Measurements from ENCODE around the gene SORCS2.

SORCS2 gene

DNA sequence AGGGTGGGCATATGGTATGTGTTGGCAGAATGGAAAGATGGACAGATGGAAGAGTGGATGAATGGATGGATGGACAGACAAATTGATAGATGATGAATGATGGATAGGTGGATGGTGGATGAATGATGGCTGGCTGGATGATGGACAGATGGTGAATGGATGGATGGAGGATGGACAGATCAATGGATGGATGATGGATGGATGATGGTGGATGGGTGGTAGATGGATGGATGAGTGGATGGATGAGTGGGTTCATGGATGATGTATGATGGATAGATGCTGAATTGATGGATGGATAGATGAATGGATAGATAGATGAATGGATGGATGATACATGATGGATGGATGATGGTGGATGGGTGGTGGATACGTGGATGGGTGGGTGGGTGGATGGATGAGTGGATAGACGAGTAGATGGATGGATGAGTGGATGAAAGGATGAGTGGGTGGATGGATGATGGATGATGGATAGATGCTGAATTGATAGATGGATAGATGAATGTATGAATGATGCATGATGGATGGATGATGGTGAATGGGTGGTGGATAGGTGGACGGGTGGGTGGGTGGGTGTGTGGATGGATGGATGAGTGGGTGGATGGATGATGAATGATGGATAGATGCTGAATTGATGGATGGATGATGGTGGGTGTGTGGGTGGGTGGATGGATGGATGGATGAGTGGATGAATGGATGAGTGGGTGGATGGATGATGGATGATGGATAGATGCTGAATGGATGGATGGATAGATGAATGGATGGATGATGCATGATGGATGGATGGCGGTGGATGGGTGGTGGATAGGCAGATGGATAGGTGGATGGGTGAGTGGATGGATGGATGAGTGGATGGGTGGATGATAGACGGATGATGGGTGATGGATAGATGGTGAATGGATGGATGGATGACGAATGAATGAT, 497.7 kb downstream of the SORCS2 start:
- H3K4me1 ChIP-seq (ENCODE audit: control insufficient read depth, insufficient read depth, low read length), result no peaks in the 10 kb centered on the region
- H3K4me3 ChIP-seq (ENCODE audit: low read length in 2 of 2), result no peak overlapping the region
- H3K36me3 ChIP-seq (ENCODE audit: control insufficient read depth in 2 of 2, insufficient read depth in 2 of 2, low read length in 2 of 2), result no peaks in the 10 kb centered on the region
- no peaks in the 10 kb centered on the region for H3K27me3 ChIP-seq (ENCODE audit: control insufficient read depth in 1 of 2, insufficient read depth in 2 of 2, low read length in 2 of 2)
- no peak overlapping the region for H3K27ac ChIP-seq (ENCODE audit: low read length)
- H3K9me3 ChIP-seq (ENCODE audit: control insufficient read depth in 2 of 2, low read length in 2 of 2), result no peaks in the 10 kb centered on the region
- H3K9ac ChIP-seq (ENCODE audit: low read length in 2 of 2), result no peak overlapping the region

DNA sequence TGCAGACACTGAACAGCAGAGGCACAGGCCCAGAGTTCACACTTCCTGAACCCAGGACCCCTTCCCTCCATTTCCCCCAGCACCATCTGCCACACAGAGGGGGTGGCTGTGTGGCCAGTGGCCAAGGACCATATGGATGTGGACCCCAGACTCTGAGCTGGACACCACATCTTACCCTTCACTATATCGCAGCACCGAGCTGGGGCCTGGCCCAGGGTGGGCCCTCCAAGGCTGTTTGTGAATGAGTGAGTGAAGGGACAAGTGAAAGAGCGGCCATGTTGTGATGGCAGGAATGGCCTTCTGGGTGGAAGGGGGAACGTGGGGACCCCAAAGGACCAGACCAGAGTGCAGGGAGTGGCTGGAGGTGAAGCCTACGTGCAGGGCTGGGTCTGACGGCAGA, 498.7 kb downstream of the SORCS2 start:
- H3K27me3 ChIP-seq (ENCODE audit: control insufficient read depth in 1 of 2, insufficient read depth in 2 of 2, low read length in 2 of 2), result no peaks in the 10 kb centered on the region
- H3K9me3 ChIP-seq (ENCODE audit: control insufficient read depth in 2 of 2, low read length in 2 of 2), result no peaks in the 10 kb centered on the region
- H3K27ac ChIP-seq (ENCODE audit: low read length), result no peak overlapping the region
- H3K4me3 ChIP-seq (ENCODE audit: low read length in 2 of 2), result no peak overlapping the region
- no peaks in the 10 kb centered on the region for H3K36me3 ChIP-seq (ENCODE audit: control insufficient read depth in 2 of 2, insufficient read depth in 2 of 2, low read length in 2 of 2)
- H3K9ac ChIP-seq (ENCODE audit: low read length in 2 of 2), result no peak overlapping the region
- no peaks in the 10 kb centered on the region for H3K4me1 ChIP-seq (ENCODE audit: control insufficient read depth, insufficient read depth, low read length)

DNA sequence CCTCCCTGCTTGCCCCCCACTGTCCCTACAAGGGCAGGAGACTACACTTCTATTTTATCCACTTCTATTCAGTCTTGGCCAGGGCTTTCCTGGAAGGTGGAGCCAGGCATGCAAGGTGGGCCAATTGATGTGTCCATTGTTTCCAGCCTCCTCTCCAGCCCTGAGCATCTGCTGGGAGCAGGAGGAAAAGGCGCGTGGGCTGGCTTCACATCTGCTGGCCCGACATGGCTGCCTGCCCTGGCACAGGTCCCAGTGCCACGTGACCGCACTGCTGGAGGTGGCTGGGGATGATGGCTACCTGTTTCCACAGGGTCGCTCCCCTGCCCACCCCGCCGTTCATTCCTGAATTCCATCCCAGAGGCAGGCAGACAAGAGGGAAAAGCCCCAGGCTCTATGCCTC, 499.6 kb downstream of the SORCS2 start:
- Histone ChIP-seq H3K36me3 (ENCODE audit: control insufficient read depth in 2 of 2, insufficient read depth in 2 of 2, low read length in 2 of 2) (no peaks in the 10 kb centered on the region), H3K9ac (ENCODE audit: low read length in 2 of 2) (no peak overlapping the region), H3K27ac (ENCODE audit: low read length) (no peak overlapping the region), H3K4me1 (ENCODE audit: control insufficient read depth, insufficient read depth, low read length) (no peaks in the 10 kb centered on the region), H3K9me3 (ENCODE audit: control insufficient read depth in 2 of 2, low read length in 2 of 2) (no peaks in the 10 kb centered on the region), H3K4me3 (ENCODE audit: low read length in 2 of 2) (no peak overlapping the region), H3K27me3 (ENCODE audit: control insufficient read depth in 1 of 2, insufficient read depth in 2 of 2, low read length in 2 of 2) (no peaks in the 10 kb centered on the region)

DNA sequence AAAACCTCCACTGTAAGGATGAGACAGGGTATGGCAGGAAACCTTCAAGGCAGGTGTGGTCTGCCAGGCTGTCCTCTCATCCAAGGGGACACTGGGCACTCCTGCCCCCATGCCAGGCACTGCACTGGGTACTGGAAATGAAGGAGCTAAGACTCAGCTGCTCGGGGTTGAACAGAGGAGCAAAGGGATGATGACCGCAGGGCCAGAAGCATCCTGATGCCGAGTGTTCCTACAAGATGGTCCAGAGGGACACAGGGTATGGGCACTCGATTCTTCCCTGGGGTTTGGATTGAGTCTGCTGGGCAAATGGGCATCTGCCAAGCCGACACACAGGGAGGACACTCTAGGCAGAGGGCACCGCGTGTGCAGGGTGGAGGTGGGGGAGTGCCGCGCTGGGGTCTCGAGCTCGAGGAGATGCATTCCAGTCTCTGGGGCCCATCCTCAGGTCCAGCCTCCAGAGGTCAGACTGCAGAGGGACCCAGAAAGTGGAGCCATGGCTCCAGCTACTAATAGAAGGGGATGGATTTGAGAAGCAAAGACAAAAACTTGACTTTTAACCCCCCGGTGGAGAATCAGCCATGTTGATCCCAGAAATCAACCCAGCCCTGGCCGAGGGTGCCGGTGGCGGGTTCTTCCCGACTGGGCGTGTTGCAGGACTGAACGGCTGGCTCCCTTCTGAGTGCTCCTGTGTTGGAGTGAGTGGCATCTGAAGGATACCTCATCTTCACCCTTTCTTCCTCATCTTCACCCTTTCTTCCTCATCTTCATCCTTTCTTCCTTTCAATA, 500.3 kb downstream of the SORCS2 start:
- Histone ChIP-seq H3K36me3 (ENCODE audit: control insufficient read depth in 2 of 2, insufficient read depth in 2 of 2, low read length in 2 of 2) (no peaks in the 10 kb centered on the region), H3K4me1 (ENCODE audit: control insufficient read depth, insufficient read depth, low read length) (peaks cover 3% of the 10 kb centered on the region), H3K4me3 (ENCODE audit: low read length in 2 of 2) (no peak overlapping the region), H3K27ac (ENCODE audit: low read length) (no peak overlapping the region), H3K9me3 (ENCODE audit: control insufficient read depth in 2 of 2, low read length in 2 of 2) (no peaks in the 10 kb centered on the region), H3K9ac (ENCODE audit: low read length in 2 of 2) (no peak overlapping the region), H3K27me3 (ENCODE audit: control insufficient read depth in 1 of 2, insufficient read depth in 2 of 2, low read length in 2 of 2) (no peaks in the 10 kb centered on the region)

DNA sequence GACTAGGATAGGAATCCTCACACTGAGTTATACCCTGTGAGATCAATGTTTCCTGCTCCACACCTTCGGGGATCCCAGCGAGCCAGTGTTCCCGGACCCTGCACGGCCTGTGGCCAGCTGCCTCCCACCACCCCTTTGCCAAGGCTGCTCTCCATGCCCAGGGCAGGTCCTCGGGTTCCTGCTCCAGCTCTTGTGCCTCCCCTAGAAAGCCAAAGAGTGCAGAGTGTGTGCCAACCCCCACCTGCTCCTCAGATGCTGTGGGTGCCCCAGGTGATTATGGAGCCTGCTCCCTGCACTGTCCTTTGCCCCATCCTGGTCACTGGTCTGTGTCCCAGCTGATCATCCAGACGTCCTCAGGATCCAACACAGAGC, 500.9 kb downstream of the SORCS2 start:
- Histone ChIP-seq H3K27me3 (ENCODE audit: control insufficient read depth in 1 of 2, insufficient read depth in 2 of 2, low read length in 2 of 2) (no peaks in the 10 kb centered on the region), H3K9ac (ENCODE audit: low read length in 2 of 2) (no peak overlapping the region), H3K36me3 (ENCODE audit: control insufficient read depth in 2 of 2, insufficient read depth in 2 of 2, low read length in 2 of 2) (no peaks in the 10 kb centered on the region), H3K9me3 (ENCODE audit: control insufficient read depth in 2 of 2, low read length in 2 of 2) (no peaks in the 10 kb centered on the region), H3K4me3 (ENCODE audit: low read length in 2 of 2) (no peak overlapping the region), H3K4me1 (ENCODE audit: control insufficient read depth, insufficient read depth, low read length) (peaks cover 7% of the 10 kb centered on the region), H3K27ac (ENCODE audit: low read length) (no peak overlapping the region)

DNA sequence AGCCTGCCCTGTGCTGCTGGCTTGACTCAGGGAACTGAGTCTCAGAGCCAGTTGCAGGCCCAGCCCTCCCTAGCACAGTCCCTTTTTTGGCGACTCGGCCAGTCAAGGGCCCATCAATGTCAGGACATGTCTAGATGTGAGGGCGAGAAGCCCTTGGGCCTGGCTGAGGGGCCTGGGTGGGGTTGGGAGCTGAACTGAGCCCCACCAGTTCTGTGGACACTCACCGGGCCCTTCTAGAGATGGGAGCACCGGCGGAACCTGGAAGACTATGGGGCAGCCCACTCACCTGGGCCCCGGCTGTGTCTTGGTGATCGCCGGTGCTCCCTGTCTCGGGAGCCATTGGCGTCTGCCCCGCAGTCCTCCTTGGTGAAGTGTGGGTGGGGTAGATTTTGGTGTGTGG, 501.4 kb downstream of the SORCS2 start:
- Histone ChIP-seq H3K27ac (ENCODE audit: low read length) (no peak overlapping the region), H3K36me3 (ENCODE audit: control insufficient read depth in 2 of 2, insufficient read depth in 2 of 2, low read length in 2 of 2) (no peaks in the 10 kb centered on the region), H3K9ac (ENCODE audit: low read length in 2 of 2) (no peak overlapping the region), H3K4me1 (ENCODE audit: control insufficient read depth, insufficient read depth, low read length) (peaks cover 7% of the 10 kb centered on the region), H3K9me3 (ENCODE audit: control insufficient read depth in 2 of 2, low read length in 2 of 2) (no peaks in the 10 kb centered on the region), H3K4me3 (ENCODE audit: low read length in 2 of 2) (no peak overlapping the region), H3K27me3 (ENCODE audit: control insufficient read depth in 1 of 2, insufficient read depth in 2 of 2, low read length in 2 of 2) (peaks cover 0 to 3% of the 10 kb centered on the region in 2 donors)

DNA sequence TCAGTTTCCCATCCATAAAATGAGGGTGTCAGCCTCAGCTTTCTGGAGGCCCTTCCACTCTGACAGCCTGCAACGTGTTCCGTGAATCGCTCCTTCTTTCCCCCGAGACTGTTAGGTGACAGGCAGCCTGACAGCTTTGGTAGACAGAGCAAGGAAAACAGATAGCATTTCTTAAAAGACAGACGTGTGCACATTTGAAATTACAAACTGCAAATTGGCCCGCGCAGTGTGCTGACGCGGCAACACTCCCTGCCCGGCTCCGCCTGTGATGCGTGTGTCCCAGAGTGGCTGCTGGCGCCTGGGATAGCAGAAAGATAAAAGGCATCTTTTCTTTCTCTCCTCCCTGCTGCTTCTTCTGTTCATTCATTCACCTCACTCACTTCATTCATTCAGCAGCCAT, 502.0 kb downstream of the SORCS2 start:
- no peaks in the 10 kb centered on the region for H3K9me3 ChIP-seq (ENCODE audit: control insufficient read depth in 2 of 2, low read length in 2 of 2)
- H3K4me1 ChIP-seq (ENCODE audit: control insufficient read depth, insufficient read depth, low read length), result peaks cover 7% of the 10 kb centered on the region
- H3K36me3 ChIP-seq (ENCODE audit: control insufficient read depth in 2 of 2, insufficient read depth in 2 of 2, low read length in 2 of 2), result no peaks in the 10 kb centered on the region
- H3K27ac ChIP-seq (ENCODE audit: low read length), result no peak overlapping the region
- H3K27me3 ChIP-seq (ENCODE audit: control insufficient read depth in 1 of 2, insufficient read depth in 2 of 2, low read length in 2 of 2), result peaks cover 0 to 4% of the 10 kb centered on the region in 2 donors
- H3K4me3 ChIP-seq (ENCODE audit: low read length in 2 of 2), result no peak overlapping the region
- H3K9ac ChIP-seq (ENCODE audit: low read length in 2 of 2), result no peak overlapping the region

DNA sequence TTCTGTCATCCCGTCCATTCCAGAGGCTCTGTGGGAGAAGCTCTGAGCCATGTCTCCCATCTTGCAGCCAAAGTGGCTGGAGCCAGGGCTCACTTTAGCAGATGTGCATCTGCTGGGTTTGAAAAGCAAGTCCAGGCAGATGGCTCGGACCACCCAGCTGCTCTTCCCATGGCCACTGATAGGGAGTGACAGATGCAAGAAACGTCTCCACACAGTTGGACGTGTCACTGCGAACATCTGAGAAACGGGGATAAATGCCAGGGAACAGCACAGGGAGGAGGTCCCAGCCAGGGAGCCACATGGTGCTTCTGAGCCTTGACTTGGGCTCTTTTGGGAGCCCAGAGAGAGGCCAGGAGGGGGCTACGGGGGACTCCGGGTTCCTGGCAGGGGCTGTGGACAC, 505.0 kb downstream of the SORCS2 start:
- H3K4me3 ChIP-seq (ENCODE audit: low read length in 2 of 2), result no peak overlapping the region
- H3K9me3 ChIP-seq (ENCODE audit: control insufficient read depth in 2 of 2, low read length in 2 of 2), result no peaks in the 10 kb centered on the region
- peaks cover 7% of the 10 kb centered on the region for H3K4me1 ChIP-seq (ENCODE audit: control insufficient read depth, insufficient read depth, low read length)
- no peak overlapping the region for H3K27ac ChIP-seq (ENCODE audit: low read length)
- H3K9ac ChIP-seq (ENCODE audit: low read length in 2 of 2), result no peak overlapping the region
- H3K27me3 ChIP-seq (ENCODE audit: control insufficient read depth in 1 of 2, insufficient read depth in 2 of 2, low read length in 2 of 2), result peaks cover 3 to 8% of the 10 kb centered on the region in 2 donors
- H3K36me3 ChIP-seq (ENCODE audit: control insufficient read depth in 2 of 2, insufficient read depth in 2 of 2, low read length in 2 of 2), result no peaks in the 10 kb centered on the region

DNA sequence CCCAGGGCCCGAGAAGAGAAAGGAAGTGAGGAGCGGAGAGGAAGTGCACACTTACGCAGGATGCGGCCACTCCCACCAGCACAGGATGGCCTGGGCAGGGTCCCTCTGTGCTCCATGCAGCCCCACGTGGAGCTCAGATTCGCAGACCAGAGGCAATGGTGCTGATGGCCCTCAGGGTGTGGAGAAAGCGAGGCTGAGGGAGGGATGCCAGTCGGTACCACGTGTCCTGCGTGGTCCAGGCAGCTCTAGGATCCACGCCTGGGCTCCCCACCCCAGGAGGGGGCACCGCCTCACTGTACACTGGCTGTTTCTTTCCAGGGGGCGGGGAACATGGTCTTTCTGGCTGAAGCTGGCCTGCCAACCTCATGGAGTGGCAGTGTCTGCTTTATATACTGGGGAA, 505.5 kb downstream of the SORCS2 start:
- Histone ChIP-seq H3K27ac (ENCODE audit: low read length) (no peak overlapping the region), H3K9ac (ENCODE audit: low read length in 2 of 2) (no peak overlapping the region), H3K4me1 (ENCODE audit: control insufficient read depth, insufficient read depth, low read length) (peaks cover 7% of the 10 kb centered on the region), H3K9me3 (ENCODE audit: control insufficient read depth in 2 of 2, low read length in 2 of 2) (no peaks in the 10 kb centered on the region), H3K27me3 (ENCODE audit: control insufficient read depth in 1 of 2, insufficient read depth in 2 of 2, low read length in 2 of 2) (peaks cover 3 to 11% of the 10 kb centered on the region in 2 donors), H3K4me3 (ENCODE audit: low read length in 2 of 2) (no peak overlapping the region), H3K36me3 (ENCODE audit: control insufficient read depth in 2 of 2, insufficient read depth in 2 of 2, low read length in 2 of 2) (no peaks in the 10 kb centered on the region)

DNA sequence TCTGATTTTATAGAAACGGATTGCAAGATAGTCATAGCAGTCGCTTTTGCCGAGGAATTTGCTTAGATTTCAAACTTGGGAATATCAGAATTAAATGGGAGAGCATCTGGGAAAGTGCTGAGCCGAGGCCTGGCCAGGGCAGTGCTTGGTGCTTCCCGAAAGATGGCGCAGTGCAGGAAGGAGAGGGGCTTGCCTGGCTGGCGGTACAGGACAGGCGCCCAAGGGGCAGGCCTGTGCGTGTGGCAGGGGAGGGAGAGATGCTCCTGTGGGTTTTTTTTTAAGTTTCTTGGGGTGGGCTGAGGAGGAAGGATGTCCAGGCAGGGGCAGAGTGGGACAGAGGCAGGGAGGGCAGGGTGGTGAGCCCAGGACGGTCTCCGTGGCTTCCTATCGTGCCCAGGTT, 506.2 kb downstream of the SORCS2 start:
- Histone ChIP-seq H3K36me3 (ENCODE audit: control insufficient read depth in 2 of 2, insufficient read depth in 2 of 2, low read length in 2 of 2) (no peaks in the 10 kb centered on the region), H3K27me3 (ENCODE audit: control insufficient read depth in 1 of 2, insufficient read depth in 2 of 2, low read length in 2 of 2) (peaks cover 3 to 11% of the 10 kb centered on the region in 2 donors), H3K9ac (ENCODE audit: low read length in 2 of 2) (no peak overlapping the region), H3K4me1 (ENCODE audit: control insufficient read depth, insufficient read depth, low read length) (peaks cover 7% of the 10 kb centered on the region), H3K4me3 (ENCODE audit: low read length in 2 of 2) (no peak overlapping the region), H3K9me3 (ENCODE audit: control insufficient read depth in 2 of 2, low read length in 2 of 2) (no peaks in the 10 kb centered on the region), H3K27ac (ENCODE audit: low read length) (no peak overlapping the region)

DNA sequence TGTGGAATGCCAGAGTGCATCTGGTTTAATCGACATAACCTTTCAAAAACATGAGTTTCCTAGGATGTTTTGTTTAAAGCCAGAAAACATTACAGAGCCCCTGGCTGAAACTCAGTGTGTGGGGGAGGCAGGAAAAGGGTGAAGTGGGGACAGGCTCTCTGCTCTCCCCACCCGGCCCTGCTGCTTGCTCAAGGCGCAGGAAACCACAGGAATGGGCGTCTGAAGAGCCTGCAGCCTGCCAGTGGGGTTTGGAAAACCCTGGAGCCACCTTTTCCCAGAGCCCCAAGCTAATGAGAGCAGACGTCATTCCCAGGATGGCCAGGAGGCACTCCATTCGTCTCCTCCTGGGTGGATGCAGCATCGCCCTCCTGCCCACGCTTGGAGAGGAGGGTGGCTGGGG, 506.7 kb downstream of the SORCS2 start:
- H3K4me3 ChIP-seq (ENCODE audit: low read length in 2 of 2), result no peak overlapping the region
- H3K27ac ChIP-seq (ENCODE audit: low read length), result no peak overlapping the region
- H3K4me1 ChIP-seq (ENCODE audit: control insufficient read depth, insufficient read depth, low read length), result peaks cover 7% of the 10 kb centered on the region
- H3K9me3 ChIP-seq (ENCODE audit: control insufficient read depth in 2 of 2, low read length in 2 of 2), result no peaks in the 10 kb centered on the region
- no peak overlapping the region for H3K9ac ChIP-seq (ENCODE audit: low read length in 2 of 2)
- no peaks in the 10 kb centered on the region for H3K36me3 ChIP-seq (ENCODE audit: control insufficient read depth in 2 of 2, insufficient read depth in 2 of 2, low read length in 2 of 2)
- H3K27me3 ChIP-seq (ENCODE audit: control insufficient read depth in 1 of 2, insufficient read depth in 2 of 2, low read length in 2 of 2), result peaks cover 3 to 11% of the 10 kb centered on the region in 2 donors

Data from stomach smooth muscle (tissue), 2 donors.